Measurements from ENCODE around the gene DNAH7. TPM values are rescaled to one million over a fixed set of nuclear protein-coding genes. Genes with fewer than 3 reads are reported as not detected.

Gene DNAH7
- total RNA-seq, 1 experiment from 2014 or later: 0.09 TPM

GRCh38 chr2:195741191-195741590 is 327.4 kb downstream of the DNAH7 start:
- peaks cover 10% of the 10 kb centered on the region for H3K9me3 ChIP-seq (ENCODE audit: control insufficient read depth, low read depth, low read length)
- no peaks in the 10 kb centered on the region for H4K20me1 ChIP-seq (ENCODE audit: control insufficient read depth, insufficient read depth, insufficient read length)
- H3K79me2 ChIP-seq (ENCODE audit: insufficient read depth, low read length): no peaks in the 10 kb centered on the region
- no peak overlapping the region for H3T11ph ChIP-seq (ENCODE audit: low read length)
- no peaks in the 10 kb centered on the region for H3K4me1 ChIP-seq (ENCODE audit: insufficient read depth, low read length)
- no CpG with 5 or more reads among the region's 1 CpG for WGBS (ENCODE audit: extremely low coverage, insufficient read length, low lambda C conversion rate)
- H2BK5ac ChIP-seq (ENCODE audit: insufficient read length, low read length): no peak overlapping the region
- H3K4me3 Mint-ChIP-seq: no peak overlapping the region
- H4K91ac ChIP-seq (ENCODE audit: insufficient read length, low read depth, low read length): no peak overlapping the region
- no peak overlapping the region for H2AK5ac ChIP-seq (ENCODE audit: insufficient read length, low read length)
- H3K4me2 ChIP-seq (ENCODE audit: insufficient read depth, insufficient read length, low read length): no peak overlapping the region
- no peak overlapping the region for H3K27ac Mint-ChIP-seq
- no peak overlapping the region for H3K4ac ChIP-seq (ENCODE audit: low read depth, low read length)
- no peak overlapping the region for H2AFZ ChIP-seq (ENCODE audit: low read length)
- H3K14ac ChIP-seq (ENCODE audit: insufficient read depth, low read length): no peak overlapping the region
- H2BK15ac ChIP-seq (ENCODE audit: low read depth, low read length): no peak overlapping the region
- no peak overlapping the region for H3K27ac ChIP-seq (ENCODE audit: insufficient read length, low read depth, low read length)
- H3K36me3 Mint-ChIP-seq (ENCODE audit: insufficient read depth in 1 of 3, low read depth in 3 of 3): peaks cover 55 to 71% (median 68%) of the 10 kb centered on the region in 3 experiments
- no peaks in the 10 kb centered on the region for H3K79me1 ChIP-seq (ENCODE audit: insufficient read depth, low read depth, low read length, poor library complexity, severe bottlenecking)
- no peak overlapping the region for H2BK20ac ChIP-seq (ENCODE audit: low read depth, low read length, poor library complexity, severe bottlenecking)
- no peak overlapping the region for H2BK120ac ChIP-seq (ENCODE audit: low read depth, low read length, poor library complexity, severe bottlenecking)
- no peak overlapping the region for H3K23ac ChIP-seq (ENCODE audit: insufficient read length, low read depth, low read length)
- no peak for DNase-seq
- H3K9me3 Mint-ChIP-seq: peaks cover 38 to 39% of the 10 kb centered on the region in 2 experiments
- H3K9ac ChIP-seq (ENCODE audit: extremely low read depth, insufficient read length, low read length): no peak overlapping the region
- H3K23me2 ChIP-seq (ENCODE audit: insufficient read length, low read depth, low read length, poor library complexity, severe bottlenecking): no peaks in the 10 kb centered on the region
- no peak overlapping the region for H4K8ac ChIP-seq (replicated peaks; ENCODE audit: insufficient read length, low read depth, low read length)
- H3K27me3 ChIP-seq (ENCODE audit: insufficient read depth, low read length): no peaks in the 10 kb centered on the region
- H3K18ac ChIP-seq (ENCODE audit: insufficient read length, low read depth, low read length): no peak overlapping the region
- no peak overlapping the region for H3K56ac ChIP-seq (ENCODE audit: insufficient read length, low read depth, low read length)
- no peaks in the 10 kb centered on the region for H3K4me1 Mint-ChIP-seq
- H3K27me3 Mint-ChIP-seq (ENCODE audit: low read depth): no peaks in the 10 kb centered on the region
- H4K5ac ChIP-seq (ENCODE audit: insufficient read length, low read depth, low read length): no peak overlapping the region
- no peak overlapping the region for H2BK12ac ChIP-seq (ENCODE audit: insufficient read length, low read depth, low read length)
- TF ChIP-seq CTCF (conservative IDR thresholded peaks at IDR 0.05): no peak

Data from H9 (cell line).